Pulmonary artery endothelial cell (primary cell): ENCODE measurements around the gene ATPAF2. TPM values are rescaled to one million over a fixed set of nuclear protein-coding genes. Genes with fewer than 3 reads are reported as not detected.
"Not testable (repeated sequence)": the region's sequence is repeated elsewhere in the genome, so short reads cannot be mapped to it uniquely, and the experiment has no call there.

ENCODE experiments used
- DNase-seq: peaks from one replicate; pipeline ENCODE4 v3.0.0-alpha.2; 2011; ENCODE audit warnings: low read depth, low spot score
- total RNA-seq: library from RNA; depleted of rRNA; stranded (reverse); fragments of >200 nt; gene quantifications from 2 replicates; pipeline ENCODE4 v1.2.3, GENCODE V29; 2014

The ATPAF2 gene
- total RNA-seq, 1 donor from 2014 or later = 21.2 TPM

- DNase-seq = no peak
Observed at GRCh38 chr17:18009609-18010420, 29.2 kb downstream of the ATPAF2 start.

DNA sequence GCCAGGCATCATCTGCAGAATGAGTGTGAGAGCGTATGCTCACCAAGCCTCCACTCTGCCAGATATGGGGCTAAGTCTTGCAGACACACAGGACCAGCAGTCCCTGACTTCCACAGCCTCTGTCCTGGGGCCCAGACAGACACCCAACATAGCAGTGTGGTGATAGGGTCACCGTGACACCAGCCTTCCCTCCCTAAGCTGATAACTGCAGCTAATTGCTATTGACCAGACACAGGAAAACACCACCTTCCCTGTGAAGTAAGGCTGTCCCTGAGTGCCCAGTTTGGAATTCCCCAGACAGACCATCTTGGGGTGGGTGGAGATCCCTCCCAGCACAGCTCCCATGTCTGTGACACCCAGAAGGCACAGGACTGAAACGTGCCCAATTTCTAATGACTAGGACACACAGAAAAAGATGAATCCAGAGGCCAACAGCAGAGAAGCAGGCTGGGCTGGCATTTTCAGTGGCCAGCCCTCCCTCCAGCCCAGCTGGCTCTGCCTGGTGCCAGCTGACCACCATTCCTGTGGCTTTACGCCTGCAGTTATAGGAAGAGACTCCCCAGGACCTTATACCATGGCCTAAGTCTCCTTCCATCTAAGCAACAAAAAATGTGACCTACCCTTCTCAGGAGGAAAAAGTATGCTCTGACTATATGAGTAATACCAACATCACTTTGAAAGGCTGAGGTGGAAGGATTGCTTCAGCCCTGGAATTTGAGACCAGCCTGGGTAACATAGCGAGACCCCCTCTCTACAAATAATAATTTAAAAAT lies 30.3 kb downstream of the ATPAF2 start:
- no peak for DNase-seq

DNA sequence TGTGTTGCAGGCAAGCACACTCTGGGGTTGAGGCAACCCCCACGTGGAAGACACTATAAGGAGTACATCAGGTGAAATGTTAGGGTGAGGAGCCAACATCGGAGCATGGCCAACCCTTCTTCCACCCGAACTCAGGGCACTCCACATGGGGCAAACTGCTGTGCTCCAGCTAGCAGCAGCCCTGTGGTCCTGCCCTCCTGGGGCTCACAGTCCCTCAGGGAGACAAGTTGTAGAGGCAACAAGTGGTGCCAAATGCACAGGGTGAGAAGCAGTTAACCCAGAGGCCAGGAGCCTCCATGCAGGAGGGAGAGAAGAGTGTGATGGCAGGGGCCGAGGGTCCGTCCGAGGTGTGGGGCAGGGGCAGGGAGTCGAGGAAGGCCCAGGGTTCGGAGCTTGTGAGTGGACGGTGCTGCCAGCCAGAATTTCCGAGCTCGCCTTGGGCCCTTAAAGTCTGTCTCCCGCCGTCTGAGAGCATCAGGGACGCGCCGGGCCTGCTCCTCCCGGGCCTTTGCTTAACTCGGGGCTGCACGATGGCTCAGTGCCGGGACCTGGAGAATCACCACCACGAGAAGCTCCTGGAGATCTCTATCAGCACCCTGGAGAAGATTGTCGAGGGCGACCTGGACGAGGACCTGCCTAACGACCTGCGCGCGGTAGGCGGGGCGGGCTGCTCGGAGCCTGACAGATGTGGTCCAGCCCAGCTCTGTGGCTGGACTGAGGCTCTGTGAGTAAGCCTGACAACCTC lies 32.3 kb downstream of the ATPAF2 start:
- DNase-seq = no peak

DNA sequence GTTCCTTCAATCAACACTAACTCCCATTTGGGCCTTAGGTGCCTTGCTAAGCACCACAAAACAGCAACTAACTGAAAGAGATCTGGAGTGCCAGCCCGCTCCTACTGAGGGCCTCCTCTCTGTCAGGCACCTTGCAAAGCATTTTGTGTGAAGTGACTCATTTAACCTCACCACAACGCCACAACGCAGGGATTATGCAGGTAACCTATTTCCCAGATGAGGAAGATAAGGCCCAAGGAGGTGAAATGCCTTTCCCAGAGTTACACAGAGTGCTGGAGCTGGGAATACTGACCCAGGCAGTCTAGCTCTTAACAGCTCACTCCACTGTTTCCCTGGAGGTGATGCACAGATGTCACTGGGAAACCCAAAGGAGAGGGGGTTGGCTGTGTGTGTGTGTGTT lies 33.5 kb downstream of the ATPAF2 start:
- no peak for DNase-seq

GRCh38 chr17:18004884-18005305 lies 34.1 kb downstream of the ATPAF2 start:
- DNase-seq = no peak

DNA sequence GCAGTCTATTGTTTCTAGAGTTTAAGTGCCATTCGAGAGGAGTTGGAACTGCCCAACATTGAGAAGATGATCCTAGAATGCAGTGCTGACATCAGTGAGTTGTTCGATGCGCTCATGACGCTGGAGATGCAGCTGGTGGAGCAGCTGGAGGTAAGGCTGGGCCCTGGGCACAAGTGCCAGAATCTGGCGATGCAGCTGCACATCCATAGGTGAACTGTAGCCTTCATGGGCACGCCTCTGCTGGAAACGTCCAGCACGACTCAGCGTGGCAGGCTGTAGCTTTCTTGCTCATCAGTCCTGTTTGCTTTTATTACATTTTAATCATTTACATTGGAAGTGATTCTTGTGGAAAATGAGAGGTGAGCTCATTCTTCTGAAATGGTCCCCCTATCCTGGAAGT lies 34.6 kb downstream of the ATPAF2 start:
- no peak for DNase-seq

- DNase-seq = no peak
Observed at GRCh38 chr17:18002171-18002570, 36.8 kb downstream of the ATPAF2 start.

DNA sequence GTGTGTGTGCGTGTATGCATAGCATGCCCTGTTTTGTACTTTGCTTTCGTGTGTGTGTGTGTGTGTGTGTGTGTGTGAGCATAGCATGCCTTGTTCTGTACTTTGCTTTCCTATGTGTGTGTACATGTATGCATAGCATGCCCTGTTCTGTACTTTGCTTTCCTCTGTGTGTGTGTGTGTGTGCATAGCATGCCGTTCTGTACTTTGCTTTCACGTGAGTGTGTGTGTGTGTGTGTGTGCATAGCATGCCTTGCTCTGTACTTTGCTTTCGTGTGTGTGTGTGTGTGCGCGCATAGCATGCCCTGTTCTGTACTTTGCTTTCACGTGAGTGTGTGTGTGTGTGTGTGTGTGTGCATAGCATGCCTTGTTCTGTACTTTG lies 38.9 kb downstream of the ATPAF2 start:
- no peak for DNase-seq

DNA sequence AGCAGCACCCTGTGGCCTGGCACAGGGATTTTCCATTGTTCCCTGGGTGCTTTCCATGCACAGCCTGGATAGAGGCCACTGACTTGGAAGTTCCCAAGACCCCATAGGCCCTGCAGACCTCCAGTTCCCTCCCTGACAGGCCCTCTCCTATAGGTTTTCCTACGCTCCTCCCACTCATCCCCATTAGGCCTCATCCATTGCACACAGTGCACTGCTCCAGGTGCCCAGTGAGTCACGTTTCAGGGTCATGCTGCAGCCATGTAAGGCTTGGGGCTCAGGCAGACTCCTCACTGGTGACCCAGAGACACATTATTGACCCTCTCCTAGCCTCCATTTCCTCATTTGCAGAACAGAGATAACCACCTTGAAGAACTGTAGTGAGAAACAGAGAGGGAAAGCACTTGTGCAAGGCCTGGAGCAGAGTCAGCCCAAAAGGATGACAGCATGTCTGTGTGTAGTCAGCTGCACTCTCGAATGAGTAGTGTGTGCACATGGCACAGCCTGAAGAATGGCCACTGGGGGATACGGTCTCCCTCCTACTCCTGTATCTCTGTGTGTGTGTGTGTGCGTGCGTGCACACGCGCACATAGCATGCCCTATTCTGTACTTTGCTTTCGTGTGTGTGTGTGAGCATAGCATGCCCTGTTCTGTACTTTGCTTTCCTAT lies 39.5 kb downstream of the ATPAF2 start:
- DNase-seq = no peak

- no peak for DNase-seq
Observed at GRCh38 chr17:17998934-17999333, 40.0 kb downstream of the ATPAF2 start.

- DNase-seq = not testable (repeated sequence)
Observed at GRCh38 chr17:17995887-17996286, 43.1 kb downstream of the ATPAF2 start.

GRCh38 chr17:17994271-17995069 lies 44.5 kb downstream of the ATPAF2 start:
- DNase-seq = no peak

- no peak for DNase-seq
Observed at GRCh38 chr17:17993852-17994251, 45.1 kb downstream of the ATPAF2 start.

DNA sequence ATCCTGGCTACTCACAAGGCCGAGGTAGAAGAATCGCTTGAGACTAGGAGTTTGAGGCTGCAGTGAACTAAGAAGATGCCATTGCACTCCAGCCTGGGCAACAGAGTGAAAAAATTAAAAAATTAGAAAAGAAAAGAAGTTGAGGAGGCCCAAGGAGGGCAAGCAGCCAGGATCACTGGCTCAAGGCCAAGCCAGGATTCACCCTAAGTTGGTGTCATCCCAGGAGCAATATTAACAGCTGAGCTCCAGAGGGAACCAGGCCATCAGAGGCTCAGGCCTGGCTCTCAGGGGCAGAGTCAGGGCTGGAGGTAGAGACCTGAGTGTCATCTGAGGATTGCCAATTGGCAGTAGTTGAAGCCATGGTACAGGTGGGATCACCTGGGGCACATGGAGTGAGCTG lies 45.6 kb downstream of the ATPAF2 start:
- DNase-seq = no peak

GRCh38 chr17:17990282-17990681 lies 48.7 kb downstream of the ATPAF2 start:
- DNase-seq = no peak

DNA sequence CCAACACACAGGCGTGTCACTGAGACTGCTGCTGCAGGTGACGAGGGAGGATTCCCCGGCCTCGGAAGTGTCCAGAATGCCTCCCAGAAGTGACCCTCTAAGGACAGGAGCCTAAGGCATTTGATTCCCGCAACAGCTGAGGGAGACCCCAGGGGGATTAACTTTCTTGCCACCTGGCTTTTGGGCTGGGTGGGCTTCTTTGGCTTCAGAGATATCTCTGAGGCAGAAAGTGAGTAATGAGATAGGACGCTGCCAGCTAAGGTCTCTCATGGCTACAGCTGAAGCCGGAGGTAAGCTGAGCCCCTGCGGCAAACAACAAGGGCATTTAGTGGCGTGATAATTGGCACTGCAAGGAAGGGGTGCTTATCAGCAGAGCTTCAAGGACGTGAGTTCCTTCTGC lies 49.4 kb downstream of the ATPAF2 start:
- DNase-seq = no peak

DNA sequence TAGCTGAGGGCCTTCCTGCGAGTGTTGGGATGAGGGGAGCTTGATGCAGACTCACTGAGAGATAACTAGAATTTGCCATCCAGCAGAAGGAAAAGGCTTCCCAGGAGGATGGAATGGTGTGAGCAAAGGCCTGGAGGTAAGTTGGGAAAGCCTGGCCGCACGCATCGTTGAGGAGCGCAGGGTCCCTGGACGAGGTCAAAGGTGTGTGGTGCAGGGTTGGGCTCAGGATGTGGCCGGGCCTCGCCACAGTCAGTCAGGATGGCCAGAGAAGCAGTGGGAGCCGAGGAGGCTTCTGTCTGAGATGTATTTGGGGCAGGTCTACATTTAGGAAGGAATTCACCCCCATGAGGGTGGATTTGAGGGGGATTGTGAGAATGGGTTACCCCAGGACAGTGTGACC lies 49.9 kb downstream of the ATPAF2 start:
- DNase-seq = no peak

GRCh38 chr17:17988427-17988945 lies 50.5 kb downstream of the ATPAF2 start:
- DNase-seq = no peak

DNA sequence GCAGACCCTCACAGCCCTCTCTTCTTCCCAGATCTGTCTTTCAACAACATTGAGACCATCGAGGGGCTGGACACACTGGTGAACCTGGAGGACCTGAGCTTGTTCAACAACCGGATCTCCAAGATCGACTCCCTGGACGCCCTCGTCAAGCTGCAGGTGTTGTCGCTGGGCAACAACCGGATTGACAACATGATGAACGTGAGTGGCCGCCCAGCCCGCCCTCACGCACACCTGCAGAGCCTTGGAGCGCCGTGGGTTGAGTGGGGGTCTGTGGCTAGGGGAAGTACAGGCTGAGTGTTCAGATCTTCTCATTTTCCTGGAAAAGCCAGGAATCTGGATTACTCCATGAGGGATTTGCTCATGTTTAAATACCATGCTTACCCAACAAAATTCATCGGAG lies 51.1 kb downstream of the ATPAF2 start:
- DNase-seq = no peak

- no peak for DNase-seq
Observed at GRCh38 chr17:17987187-17987896, 51.6 kb downstream of the ATPAF2 start.
